ENCODE measurements around the gene NAA80.

- TF ChIP-seq CTCF (IDR thresholded peaks at IDR 0.05; ENCODE audit: low read depth, low read length) (no peak), EZH2phosphoT487 (IDR thresholded peaks at IDR 0.05; ENCODE audit: low read depth) (no peak)
Observed at GRCh38 chr3:50339485-50340146, 40.4 kb upstream of the NAA80 start.

All from OCI-LY3 (cell line).